MM.1S (cell line): ENCODE results near the gene TTC33.
"Not testable (repeated sequence)": the region's sequence is repeated elsewhere in the genome, so short reads cannot be mapped to it uniquely, and the experiment has no call there.

Experiments used
- DNase-seq: peaks from one replicate; pipeline ENCODE4 v3.0.0-alpha.2; 2015
- H2AFZ ChIP-seq: fragments of 300-600 bp; sonication (generic); 2 replicates; pipeline ENCODE4 v1.6.0; 2016; ENCODE audit warnings: antibody characterized with exemption, low read length
- H3F3A ChIP-seq: fragments of 300-600 bp; sonication (generic); 2 replicates; pipeline ENCODE4 v1.6.1; 2016; ENCODE audit warnings: mild to moderate bottlenecking, antibody characterized with exemption, low read length, moderate library complexity, mixed read lengths; ENCODE audit not compliant: insufficient read depth
- H3K27ac ChIP-seq: fragments of 300-600 bp; sonication (generic); 2 replicates; pipeline ENCODE4 v1.5.1; 2016; ENCODE audit warnings: mild to moderate bottlenecking, low read length
- H3K27me3 ChIP-seq: fragments of 300-600 bp; sonication (generic); replicated peaks from 2 replicates; pipeline ENCODE4 v1.6.0; 2016; ENCODE audit warnings: low read length; ENCODE audit not compliant: insufficient read depth
- H3K36me3 ChIP-seq: fragments of 300-600 bp; sonication (generic); replicated peaks from 2 replicates; pipeline ENCODE4 v1.6.1; 2016; ENCODE audit warnings: mild to moderate bottlenecking, low read length, mixed read lengths; ENCODE audit not compliant: insufficient read depth
- H3K4me1 ChIP-seq: fragments of 300-600 bp; sonication (generic); 2 replicates; pipeline ENCODE4 v1.6.1; 2016; ENCODE audit warnings: low read length, mixed read lengths
- H3K4me2 ChIP-seq: fragments of 300-600 bp; sonication (generic); 2 replicates; pipeline ENCODE4 v1.6.0; 2016; ENCODE audit warnings: low read depth, low read length
- H3K4me3 ChIP-seq: fragments of 300-600 bp; sonication (generic); 2 replicates; pipeline ENCODE4 v1.5.1; 2016; ENCODE audit warnings: low read length, mixed read lengths
- H3K79me2 ChIP-seq: fragments of 300-600 bp; sonication (generic); 2 replicates; pipeline ENCODE4 v1.6.1; 2016; ENCODE audit warnings: mixed run types, low read length, mixed read lengths
- H3K9ac ChIP-seq: fragments of 300-600 bp; sonication (generic); 2 replicates; pipeline ENCODE4 v1.6.1; 2016; ENCODE audit warnings: low read length, mixed read lengths
- H3K9me2 ChIP-seq: fragments of 300-600 bp; sonication (generic); replicated peaks from 2 replicates; pipeline ENCODE4 v1.6.1; 2016; ENCODE audit warnings: mild to moderate bottlenecking, low read length, mixed read lengths; ENCODE audit not compliant: insufficient read depth
- H3K9me3 ChIP-seq: fragments of 300-600 bp; sonication (generic); replicated peaks from 2 replicates; pipeline ENCODE4 v1.6.1; 2016; ENCODE audit warnings: mild to moderate bottlenecking, low read length, mixed read lengths; ENCODE audit not compliant: insufficient read depth
- H4K20me1 ChIP-seq: fragments of 300-600 bp; sonication (generic); 2 replicates; pipeline ENCODE4 v1.6.1; 2016; ENCODE audit warnings: mild to moderate bottlenecking, low read length, moderate library complexity, mixed read lengths; ENCODE audit not compliant: insufficient read depth
- CTCF ChIP-seq: fragments of 300-600 bp; sonication (generic); IDR thresholded peaks from 2 replicates; pipeline ENCODE4 v1.5.1; 2016; ENCODE audit warnings: antibody characterized with exemption, low read length, mixed read lengths
- EZH2 ChIP-seq: fragments of 300-600 bp; sonication (generic); optimal IDR thresholded peaks from 2 replicates; pipeline ENCODE3; 2017; ENCODE audit warnings: low read depth, mild to moderate bottlenecking, antibody characterized with exemption, low read length, mixed read lengths
- EZH2phosphoT487 ChIP-seq: fragments of 300-600 bp; sonication (generic); IDR thresholded peaks from 2 replicates; pipeline ENCODE4 v1.6.1; 2018; ENCODE audit warnings: antibody characterized with exemption, low read length

Gene TTC33

GRCh38 chr5:40665635-40666298 is 90.0 kb downstream of the TTC33 start:
- no peak overlapping the region for H3K4me3 ChIP-seq
- TF ChIP-seq CTCF (no peak), EZH2 (no peak), EZH2phosphoT487 (no peak)
- H3F3A ChIP-seq: no peaks in the 10 kb centered on the region
- no peak overlapping the region for H3K9ac ChIP-seq
- H3K27me3 ChIP-seq: no peaks in the 10 kb centered on the region
- H3K27ac ChIP-seq: no peak overlapping the region
- H3K36me3 ChIP-seq: no peaks in the 10 kb centered on the region
- H3K4me1 ChIP-seq: no peaks in the 10 kb centered on the region
- no peak overlapping the region for H2AFZ ChIP-seq
- no peak for DNase-seq
- no peaks in the 10 kb centered on the region for H3K9me2 ChIP-seq
- no peak overlapping the region for H3K4me2 ChIP-seq
- H3K79me2 ChIP-seq: no peaks in the 10 kb centered on the region
- H4K20me1 ChIP-seq: no peaks in the 10 kb centered on the region
- H3K9me3 ChIP-seq: no peaks in the 10 kb centered on the region

- Histone ChIP-seq H3K4me3 (no peak overlapping the region), H4K20me1 (no peaks in the 10 kb centered on the region), H2AFZ (no peak overlapping the region), H3K27me3 (no peaks in the 10 kb centered on the region), H3K27ac (no peak overlapping the region), H3K9me3 (no peaks in the 10 kb centered on the region), H3K4me1 (no peaks in the 10 kb centered on the region), H3K9ac (no peak overlapping the region), H3F3A (no peaks in the 10 kb centered on the region), H3K4me2 (no peak overlapping the region), H3K36me3 (no peaks in the 10 kb centered on the region), H3K9me2 (no peaks in the 10 kb centered on the region), H3K79me2 (no peaks in the 10 kb centered on the region)
- TF ChIP-seq CTCF (no peak), EZH2 (no peak), EZH2phosphoT487 (no peak)
- DNase-seq: no peak
Observed at GRCh38 chr5:40660751-40661150, 95.0 kb downstream of the TTC33 start.

DNA sequence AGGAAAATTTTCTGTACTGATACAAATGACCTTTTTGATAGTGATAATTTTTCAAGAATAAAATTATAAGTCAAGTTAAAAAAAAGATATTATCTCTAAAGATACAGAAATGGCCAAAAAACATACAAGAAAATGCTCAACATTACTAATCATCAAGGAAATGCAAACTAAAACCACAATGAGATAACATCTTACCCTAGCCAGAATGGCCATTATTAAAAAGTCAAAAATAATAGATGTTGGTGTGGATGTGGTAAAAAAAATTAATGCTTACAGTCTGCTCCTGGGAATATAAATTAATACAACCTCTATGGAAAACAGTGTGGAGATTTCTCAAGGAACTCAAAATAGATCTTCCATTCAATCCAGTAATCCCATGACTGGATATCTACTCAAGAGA is 99.0 kb downstream of the TTC33 start:
- H3K4me3 ChIP-seq: no peak overlapping the region
- 0 out of 2 replicates have a peak, but pooled peaks cover 8% of the 10 kb centered on the region for H3K4me1 ChIP-seq
- no peaks in the 10 kb centered on the region for H4K20me1 ChIP-seq
- H3K79me2 ChIP-seq: no peaks in the 10 kb centered on the region
- H3K27me3 ChIP-seq: no peaks in the 10 kb centered on the region
- no peaks in the 10 kb centered on the region for H3K9me2 ChIP-seq
- TF ChIP-seq EZH2 (no peak), CTCF (no peak), EZH2phosphoT487 (no peak)
- no peak overlapping the region for H2AFZ ChIP-seq
- no peak overlapping the region for H3K27ac ChIP-seq
- no peak for DNase-seq
- no peak overlapping the region for H3K4me2 ChIP-seq
- no peak overlapping the region for H3K9ac ChIP-seq
- no peaks in the 10 kb centered on the region for H3K36me3 ChIP-seq
- no peaks in the 10 kb centered on the region for H3K9me3 ChIP-seq
- H3F3A ChIP-seq: no peaks in the 10 kb centered on the region

- H4K20me1 ChIP-seq, H3K4me1 ChIP-seq, H3K9me2 ChIP-seq, H3K9ac ChIP-seq, H3K4me3 ChIP-seq, H3F3A ChIP-seq, H2AFZ ChIP-seq, DNase-seq, H3K9me3 ChIP-seq, H3K27ac ChIP-seq, H3K27me3 ChIP-seq, H3K36me3 ChIP-seq, H3K79me2 ChIP-seq, H3K4me2 ChIP-seq: not testable (repeated sequence)
Observed at GRCh38 chr5:40656091-40656490, 99.7 kb downstream of the TTC33 start.
